ENCODE results near the gene ICAM1.

DNA sequence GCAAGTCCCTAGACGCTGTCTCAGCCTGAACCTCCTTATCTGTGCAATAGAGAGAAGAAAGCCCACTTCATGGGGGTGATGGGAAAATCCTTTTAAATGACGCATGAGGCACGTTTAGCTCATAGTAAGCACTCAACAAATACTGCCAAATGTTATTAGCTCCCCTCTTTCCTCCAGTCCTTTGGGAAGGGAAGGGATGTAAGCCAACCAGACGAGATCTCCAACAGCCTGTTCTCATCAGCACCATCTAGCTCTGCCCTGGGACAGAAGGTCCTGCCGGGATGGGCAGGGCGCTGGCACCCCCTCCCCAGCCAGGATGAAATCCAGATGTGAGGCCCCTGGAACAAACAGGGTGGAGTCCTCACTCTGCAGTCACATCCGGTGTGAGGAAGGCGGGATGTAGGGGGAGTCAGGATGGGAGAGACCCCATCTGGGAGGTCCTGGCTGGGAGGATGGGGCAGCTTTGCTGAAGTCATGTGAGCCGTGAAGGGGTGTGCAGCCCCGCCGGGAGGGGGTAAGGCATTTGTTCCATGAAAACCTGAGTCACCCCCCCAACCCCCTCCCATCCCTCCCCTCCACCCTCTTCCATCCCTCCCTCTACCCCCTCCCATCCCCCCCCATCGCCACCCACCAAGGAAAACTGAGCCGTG, 44.4 kb upstream of the ICAM1 start:
- TF ChIP-seq, protein P1, sequence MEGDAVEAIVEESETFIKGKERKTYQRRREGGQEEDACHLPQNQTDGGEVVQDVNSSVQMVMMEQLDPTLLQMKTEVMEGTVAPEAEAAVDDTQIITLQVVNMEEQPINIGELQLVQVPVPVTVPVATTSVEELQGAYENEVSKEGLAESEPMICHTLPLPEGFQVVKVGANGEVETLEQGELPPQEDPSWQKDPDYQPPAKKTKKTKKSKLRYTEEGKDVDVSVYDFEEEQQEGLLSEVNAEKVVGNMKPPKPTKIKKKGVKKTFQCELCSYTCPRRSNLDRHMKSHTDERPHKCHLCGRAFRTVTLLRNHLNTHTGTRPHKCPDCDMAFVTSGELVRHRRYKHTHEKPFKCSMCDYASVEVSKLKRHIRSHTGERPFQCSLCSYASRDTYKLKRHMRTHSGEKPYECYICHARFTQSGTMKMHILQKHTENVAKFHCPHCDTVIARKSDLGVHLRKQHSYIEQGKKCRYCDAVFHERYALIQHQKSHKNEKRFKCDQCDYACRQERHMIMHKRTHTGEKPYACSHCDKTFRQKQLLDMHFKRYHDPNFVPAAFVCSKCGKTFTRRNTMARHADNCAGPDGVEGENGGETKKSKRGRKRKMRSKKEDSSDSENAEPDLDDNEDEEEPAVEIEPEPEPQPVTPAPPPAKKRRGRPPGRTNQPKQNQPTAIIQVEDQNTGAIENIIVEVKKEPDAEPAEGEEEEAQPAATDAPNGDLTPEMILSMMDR (IDR thresholded peaks at IDR 0.05) = no peak
- TF ChIP-seq POLR2AphosphoS5 (IDR thresholded peaks at IDR 0.05) (peak; percentile 93), POLR2A (IDR thresholded peaks at IDR 0.05) (no peak), EP300 (IDR thresholded peaks at IDR 0.05) (no peak)
